DMS 273 treated with DMSO at 0.1 percent for 48 hours (cell line): Measurements from ENCODE around the gene RPLP2.

Source experiments
- DNase-seq: peaks from one replicate; lab custom pipeline; 2025; lab: John Stamatoyannopoulos, UW

RPLP2 gene

GRCh38 chr11:850775-851763, 41.3 kb downstream of the RPLP2 start:
- DNase-seq = no peak

DNA sequence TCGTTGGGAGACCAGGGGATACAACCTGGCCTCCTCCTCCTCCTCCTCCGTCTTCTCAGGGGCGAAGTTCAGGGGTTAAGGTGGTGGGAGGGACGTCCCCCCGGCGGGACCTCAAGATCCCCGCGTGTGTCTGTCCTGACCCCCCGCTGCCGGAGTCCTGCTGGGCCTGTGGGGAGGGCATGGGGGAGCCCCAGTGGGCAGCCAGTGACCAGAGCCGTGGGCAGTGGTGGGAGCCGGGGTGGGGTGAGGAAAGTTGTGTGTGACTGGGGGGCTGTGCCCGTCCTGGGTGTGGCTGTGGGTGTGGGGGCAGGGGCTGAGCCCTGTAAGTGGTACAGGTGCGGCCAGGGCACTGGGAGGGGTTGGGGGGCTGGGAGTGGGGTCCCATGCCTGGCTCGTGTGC, 43.0 kb downstream of the RPLP2 start:
- no peak for DNase-seq

- DNase-seq = no peak
Observed at GRCh38 chr11:853682-854448, 44.1 kb downstream of the RPLP2 start.

DNA sequence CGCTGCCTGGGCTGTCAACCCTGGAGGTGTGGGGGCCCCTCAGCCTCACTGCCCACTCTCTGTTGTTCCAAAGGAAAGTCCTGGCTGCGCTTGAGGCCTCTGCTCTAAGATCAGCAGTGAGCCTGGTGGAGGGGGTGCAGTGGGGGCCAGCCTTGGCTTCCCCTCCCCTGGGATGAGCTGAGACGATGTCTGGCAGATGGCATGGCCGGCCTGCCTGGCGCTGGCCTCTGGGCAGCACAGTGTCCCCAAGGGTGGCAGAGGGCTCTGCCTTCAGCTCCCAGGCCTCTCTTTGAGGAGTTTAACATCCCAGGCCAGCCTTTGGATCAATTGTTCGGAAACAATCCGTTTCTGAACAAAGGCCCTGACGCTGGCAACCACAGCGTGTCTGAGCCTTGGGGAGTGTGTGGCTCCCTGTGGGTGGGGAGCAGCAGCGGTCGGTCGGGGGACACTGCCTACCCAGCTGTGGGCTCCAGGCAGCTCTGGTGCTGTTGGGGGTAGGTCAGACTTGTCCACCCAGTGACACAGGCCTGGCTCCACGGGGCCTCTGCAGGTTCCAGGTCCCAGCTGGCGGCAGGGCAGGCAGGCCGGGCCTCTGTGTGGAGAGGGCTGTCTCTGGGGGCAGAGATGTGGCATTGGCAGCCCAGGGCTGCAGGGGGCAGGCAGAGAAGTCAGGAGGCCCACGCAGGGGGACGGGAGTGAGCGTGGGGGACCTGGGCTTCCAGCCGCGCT, 45.0 kb downstream of the RPLP2 start:
- no peak for DNase-seq

GRCh38 chr11:855330-855674, 45.5 kb downstream of the RPLP2 start:
- no peak for DNase-seq

- DNase-seq = no peak
Observed at GRCh38 chr11:855796-856195, 46.0 kb downstream of the RPLP2 start.

- no peak for DNase-seq
Observed at GRCh38 chr11:856397-856796, 46.6 kb downstream of the RPLP2 start.

DNA sequence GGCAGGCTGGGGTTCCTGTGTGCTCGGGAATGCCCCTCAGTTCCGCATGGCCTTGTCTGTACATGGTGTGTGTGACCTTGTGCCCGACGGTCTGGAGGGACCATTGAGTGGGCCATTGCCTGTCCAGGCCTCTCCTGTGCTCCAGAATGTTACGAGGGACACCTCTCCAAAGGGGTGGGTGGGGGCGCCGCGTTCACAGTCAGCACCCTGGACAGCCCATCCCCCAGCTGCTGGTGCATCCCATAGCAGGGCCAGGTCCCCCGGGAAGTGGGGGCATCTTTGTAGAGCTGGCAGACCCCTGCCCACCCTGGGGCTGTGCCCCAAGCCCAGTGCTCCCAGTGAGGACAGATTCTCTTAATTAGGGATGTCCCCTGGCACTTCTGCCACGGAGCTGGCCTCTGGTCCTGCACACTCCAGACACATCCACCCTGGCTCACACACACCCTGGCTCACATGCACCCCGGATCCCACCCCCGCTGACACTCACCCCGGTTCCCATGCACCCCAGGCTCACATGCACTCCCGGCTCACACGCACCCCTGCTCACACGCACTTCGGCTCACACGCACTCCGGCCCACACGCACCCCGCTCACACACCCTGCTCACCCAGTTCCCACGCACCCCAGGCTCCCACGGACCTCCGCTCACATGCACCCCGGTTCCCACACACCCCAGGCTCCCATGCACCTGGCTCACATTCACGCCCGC, 48.4 kb downstream of the RPLP2 start:
- no peak for DNase-seq

DNA sequence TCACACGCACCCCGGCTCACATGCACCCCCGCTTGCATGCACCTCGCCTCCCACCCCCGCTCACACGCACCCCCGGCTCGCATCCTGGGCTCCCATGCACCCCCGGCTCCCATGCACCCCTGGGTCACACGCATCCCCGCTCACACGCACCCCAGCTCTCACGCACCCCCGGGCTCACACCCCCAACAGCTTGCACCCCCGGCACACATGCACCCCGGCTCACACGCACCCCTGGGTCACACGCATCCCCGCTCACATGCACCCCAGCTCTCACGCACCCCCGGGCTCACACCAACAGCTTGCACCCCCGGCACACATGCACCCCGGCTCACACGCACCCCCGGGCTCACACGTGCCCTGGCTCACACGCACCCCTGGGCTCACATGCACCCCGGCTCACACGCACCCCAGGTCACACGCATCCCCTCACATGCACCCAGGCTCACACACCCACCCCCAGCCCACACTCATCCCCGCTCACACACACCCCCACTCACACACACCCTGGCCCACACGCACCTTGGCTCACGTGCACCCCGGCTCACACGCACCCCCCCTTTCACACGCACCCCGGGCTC, 49.1 kb downstream of the RPLP2 start:
- DNase-seq = no peak

- DNase-seq = no peak
Observed at GRCh38 chr11:859394-860131, 49.8 kb downstream of the RPLP2 start.

- no peak for DNase-seq
Observed at GRCh38 chr11:860234-861104, 50.7 kb downstream of the RPLP2 start.

GRCh38 chr11:861105-861479, 51.3 kb downstream of the RPLP2 start:
- DNase-seq = no peak

DNA sequence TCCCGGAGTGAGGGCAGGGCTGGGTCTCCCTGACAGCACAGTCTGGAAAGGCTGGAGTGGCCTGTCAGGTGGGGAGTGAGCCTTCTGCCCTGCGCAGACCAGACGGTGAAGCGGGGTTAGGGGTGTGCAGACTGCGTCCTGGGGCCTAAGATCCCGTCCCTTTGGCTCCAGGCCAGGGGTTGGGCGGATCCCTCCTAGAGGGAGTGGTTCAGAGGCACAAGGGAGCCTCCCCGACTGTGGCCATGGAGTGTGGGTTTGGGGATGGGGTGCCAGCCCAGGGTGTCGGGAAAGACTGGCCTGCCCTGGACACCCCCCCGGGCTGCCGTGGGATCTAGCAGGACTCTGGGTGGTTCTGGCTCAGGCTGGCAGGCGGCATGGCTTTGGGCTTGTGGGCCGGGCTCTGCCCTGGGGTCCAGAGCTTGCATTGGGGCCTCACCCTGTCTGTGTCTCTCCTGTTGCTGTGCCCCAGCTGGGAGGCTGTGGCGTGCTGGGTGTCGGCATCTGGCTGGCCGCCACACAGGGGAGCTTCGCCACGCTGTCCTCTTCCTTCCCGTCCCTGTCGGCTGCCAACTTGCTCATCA, 52.4 kb downstream of the RPLP2 start:
- no peak for DNase-seq
